Neural cell (in vitro differentiated cells): ENCODE measurements around the gene RAPGEF2.
"Not testable (repeated sequence)": the region's sequence is repeated elsewhere in the genome, so short reads cannot be mapped to it uniquely, and the experiment has no call there.

Source experiments
- CTCF ChIP-seq: fragments of 450-650 bp; IDR thresholded peaks from 2 replicates; pipeline ENCODE4 v1.5.1; 2014; ENCODE audit warnings: antibody characterized with exemption, mild to moderate bottlenecking, moderate library complexity; ENCODE audit not compliant: poor library complexity, severe bottlenecking
- MXI1 ChIP-seq: fragments of 450-650 bp; conservative IDR thresholded peaks from 2 replicates; pipeline ENCODE4 v1.6.1; 2014; ENCODE audit warnings: antibody characterized with exemption, mild to moderate bottlenecking; ENCODE audit not compliant: poor library complexity, severe bottlenecking

DNA sequence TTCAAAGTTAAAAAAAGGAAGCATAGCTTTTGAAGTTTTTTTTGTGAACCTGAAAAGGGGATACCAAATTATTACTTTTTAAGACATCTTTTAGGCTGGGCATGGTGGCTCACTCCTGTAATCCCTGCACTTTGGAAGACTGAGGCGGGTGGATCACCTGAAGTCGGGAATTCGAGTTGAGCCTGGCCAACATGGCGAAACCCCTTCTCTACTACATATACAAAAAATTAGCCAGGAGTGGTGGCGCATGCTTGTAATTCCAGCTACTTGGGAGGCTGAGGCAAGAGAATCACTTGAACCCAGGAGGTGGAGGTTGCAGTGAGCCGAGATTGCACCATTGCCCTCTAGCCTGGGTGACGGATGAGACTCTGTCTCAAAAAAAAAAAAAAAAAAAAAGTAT, 10.5 kb downstream of the RAPGEF2 start:
- TF ChIP-seq CTCF, MXI1: not testable (repeated sequence)
